AML-193 (cell line): ENCODE data around the gene ACP2.

Source experiments
- DNase-seq, 2 experiments: peaks; one replicate each; lab custom pipeline; 2025; lab: John Stamatoyannopoulos, UW

Gene ACP2

GRCh38 chr11:47269002-47269828 is 20.6 kb upstream of the ACP2 start:
- peak; percentile 90 to 91 for DNase-seq

GRCh38 chr11:47268448-47269001 is 19.9 kb upstream of the ACP2 start:
- no peak for DNase-seq

GRCh38 chr11:47267876-47268275 is 19.3 kb upstream of the ACP2 start:
- no peak for DNase-seq

GRCh38 chr11:47264521-47264920 is 15.9 kb upstream of the ACP2 start:
- DNase-seq = no peak

- no peak for DNase-seq
Observed at GRCh38 chr11:47264119-47264518, 15.5 kb upstream of the ACP2 start.

GRCh38 chr11:47261291-47261800 is 12.7 kb upstream of the ACP2 start:
- DNase-seq = no peak

GRCh38 chr11:47260366-47260765 is 11.8 kb upstream of the ACP2 start:
- DNase-seq = no peak

- DNase-seq = peak; percentile 27 to 39
Observed at GRCh38 chr11:47259232-47259977, 10.8 kb upstream of the ACP2 start.

GRCh38 chr11:47258317-47258902 is 9.8 kb upstream of the ACP2 start:
- DNase-seq = no peak

GRCh38 chr11:47257517-47258316 is 9.1 kb upstream of the ACP2 start, which contains the start of gene NR1H3:
Gene NR1H3 (plus strand): TSS chr11:47257996. CDS start chr11:47259217, 1,221 bp downstream.
- DNase-seq = peak; percentile 40 to 44

GRCh38 chr11:47257177-47257516 is 8.5 kb upstream of the ACP2 start:
- DNase-seq = no peak

GRCh38 chr11:47256374-47256773 is 7.8 kb upstream of the ACP2 start:
- DNase-seq = no peak

- no peak for DNase-seq
Observed at GRCh38 chr11:47254386-47254785, 5.8 kb upstream of the ACP2 start.

GRCh38 chr11:47253660-47254059 is 5.0 kb upstream of the ACP2 start:
- no peak for DNase-seq

- DNase-seq = no peak
Observed at GRCh38 chr11:47251751-47252150, 3.1 kb upstream of the ACP2 start.

GRCh38 chr11:47249378-47249715 is 733 bp upstream of the ACP2 start:
- no peak for DNase-seq

GRCh38 chr11:47248304-47248663 is 330 bp downstream of the ACP2 start:
- DNase-seq = no peak

- DNase-seq = no peak
Observed at GRCh38 chr11:47247502-47247901, 1.1 kb downstream of the ACP2 start.

- DNase-seq = no peak
Observed at GRCh38 chr11:47245611-47246357, 2.8 kb downstream of the ACP2 start.

GRCh38 chr11:47244448-47245350 is 3.9 kb downstream of the ACP2 start:
- no peak for DNase-seq
